H1 (cell line): Measurements from ENCODE around the gene KRIT1. TPM values are rescaled to one million over a fixed set of nuclear protein-coding genes. Genes with fewer than 3 reads are reported as not detected.

ENCODE experiments used
- CTCF ChIA-PET: fragments of 300-600 bp; sonication (Branson Sonifier 250); formaldehyde crosslinking; loops from one replicate; lab custom pipeline; 2021; ENCODE audit not compliant: partially characterized antibody; lab: Charles Lee
- POLR2A ChIA-PET: fragments of 300-600 bp; sonication (Branson Sonifier 250); formaldehyde crosslinking; loops from one replicate; lab custom pipeline; 2021; ENCODE audit warnings: inconsistent platforms; ENCODE audit not compliant: partially characterized antibody; lab: Charles Lee
- DNase-seq, 2 experiments: peaks; one replicate each; pipeline versions ENCODE4 v3.0.0 to v3.0.0-alpha.2; 2010 to 2022; ENCODE audit warnings: low spot score in 2 of 2, low read depth in 1 of 2, mixed read lengths in 1 of 2
- FAIRE-seq: peaks from 2 replicates; lab custom pipeline; 2011; peaks lifted over from hg19 to GRCh38; lab: Jason Lieb, UNC
- H2AFZ ChIP-seq: 2 replicates; pipeline ENCODE4 v1.8.1; 2012; ENCODE audit warnings: low read length, inconsistent platforms
- H2AK5ac ChIP-seq: 2 replicates; pipeline ENCODE4 v1.6.1; 2013; ENCODE audit warnings: low read depth, low read length
- H2BK120ac ChIP-seq: replicated peaks from 2 replicates; pipeline ENCODE3; 2013; ENCODE audit warnings: low read depth, low read length, inconsistent platforms
- H2BK12ac ChIP-seq: 2 replicates; pipeline ENCODE4 v1.6.1; 2013; ENCODE audit warnings: low read depth, low read length
- H2BK15ac ChIP-seq: 2 replicates; pipeline ENCODE4 v1.6.1; 2013; ENCODE audit warnings: low read length
- H2BK20ac ChIP-seq: 2 replicates; pipeline ENCODE4 v1.6.1; 2013; ENCODE audit warnings: low read length
- H2BK5ac ChIP-seq: 2 replicates; pipeline ENCODE4 v1.6.1; 2013; ENCODE audit warnings: low read depth, low read length
- H3K14ac ChIP-seq: 2 replicates; pipeline ENCODE4 v1.6.1; 2013; ENCODE audit warnings: inconsistent platforms; ENCODE audit not compliant: insufficient read length
- H3K18ac ChIP-seq: 2 replicates; pipeline ENCODE4 v1.6.1; 2013; ENCODE audit warnings: low read length; ENCODE audit errors: extremely low read depth
- H3K23ac ChIP-seq: 2 replicates; pipeline ENCODE4 v1.6.1; 2013; ENCODE audit warnings: inconsistent platforms; ENCODE audit not compliant: insufficient read length
- H3K23me2 ChIP-seq: 2 replicates; pipeline ENCODE4 v1.6.1; 2013; ENCODE audit warnings: low read depth, low read length
- H3K27ac ChIP-seq: 2 replicates; pipeline ENCODE4 v1.6.1; 2011; ENCODE audit warnings: low read depth, low read length, inconsistent platforms
- H3K27me3 ChIP-seq, 4 experiments: replicated peaks in 1 of 4; 1 replicate in 1 of 4; 2 replicates in 3 of 4; pipeline versions ENCODE4 v1.6.1 to v1.8.1; 2011 to 2013; ENCODE audit warnings: low read length in 3 of 4, mild to moderate bottlenecking in 3 of 4, inconsistent platforms in 2 of 4, mixed read lengths in 2 of 4, moderate library complexity in 1 of 4; ENCODE audit not compliant: control insufficient read depth in 3 of 4, insufficient read depth in 3 of 4; ENCODE audit errors: extremely low read depth in 1 of 4
- H3K36me3 ChIP-seq, 4 experiments: 2 replicates each; pipeline versions ENCODE4 v1.6.1 to v1.8.1; 2011 to 2013; ENCODE audit warnings: mild to moderate bottlenecking in 4 of 4, low read length in 3 of 4, moderate library complexity in 2 of 4, control low read depth in 1 of 4, inconsistent platforms in 1 of 4; ENCODE audit not compliant: insufficient read depth in 4 of 4, control insufficient read depth in 2 of 4
- H3K4ac ChIP-seq: replicated peaks from 2 replicates; pipeline ENCODE3; 2013; ENCODE audit warnings: low read length, low read depth, mixed read lengths, inconsistent platforms; ENCODE audit not compliant: insufficient read length
- H3K4me1 ChIP-seq, 4 experiments: replicated peaks in 1 of 4; 1 replicate in 1 of 4; 2 replicates in 3 of 4; pipeline versions ENCODE4 v1.6.1 to v1.8.1; 2011 to 2013; ENCODE audit warnings: low read length in 3 of 4, inconsistent platforms in 2 of 4, mixed read lengths in 1 of 4; ENCODE audit not compliant: insufficient read depth in 4 of 4, control insufficient read depth in 3 of 4
- H3K4me2 ChIP-seq, 2 experiments: 2 replicates each; pipeline versions ENCODE4 v1.6.1 to v1.8.1; 2011 to 2013; ENCODE audit warnings: low read depth in 2 of 2, low read length in 2 of 2, control low read depth in 1 of 2, inconsistent platforms in 1 of 2, mild to moderate bottlenecking in 1 of 2; ENCODE audit not compliant: insufficient read depth in 1 of 2
- H3K4me3 ChIP-seq, 4 experiments: fragments of 200-600, 300-600 bp in 1 of 4; sonication (generic), shearing (Covaris generic), sonication (Bioruptor Twin) in 1 of 4; 2 replicates each; pipeline versions ENCODE4 v1.5.1 to v1.8.1; 2011 to 2016; ENCODE audit warnings: low read length in 4 of 4, low read depth in 3 of 4, control low read depth in 2 of 4, inconsistent platforms in 2 of 4, mild to moderate bottlenecking in 2 of 4, mixed read lengths in 1 of 4, moderate library complexity in 1 of 4; ENCODE audit not compliant: insufficient read depth in 2 of 4; ENCODE audit errors: extremely low read depth in 1 of 4
- H3K56ac ChIP-seq: replicated peaks from 2 replicates; pipeline ENCODE3; 2013; ENCODE audit warnings: low read depth, mild to moderate bottlenecking, mixed read lengths, low read length, inconsistent platforms; ENCODE audit not compliant: insufficient read length
- H3K79me1 ChIP-seq: 2 replicates; pipeline ENCODE4 v1.6.1; 2013; ENCODE audit warnings: low read depth, low read length, control low read depth
- H3K79me2 ChIP-seq, 2 experiments: 2 replicates each; pipeline versions ENCODE4 v1.6.1 to v1.8.1; 2012 to 2013; ENCODE audit warnings: low read length in 2 of 2, mild to moderate bottlenecking in 2 of 2, inconsistent platforms in 1 of 2; ENCODE audit not compliant: insufficient read depth in 2 of 2, control insufficient read depth in 1 of 2
- H3K9ac ChIP-seq, 4 experiments: replicated peaks in 1 of 4; 1 replicate in 1 of 4; 2 replicates in 3 of 4; pipeline versions ENCODE4 v1.6.1 to v1.8.1; 2011 to 2013; ENCODE audit warnings: low read depth in 3 of 4, low read length in 3 of 4, control low read depth in 2 of 4, mild to moderate bottlenecking in 2 of 4, moderate library complexity in 2 of 4, inconsistent platforms in 1 of 4; ENCODE audit errors: extremely low read depth in 1 of 4
- H3K9me3 ChIP-seq, 2 experiments: 2 replicates each; pipeline versions ENCODE4 v1.6.1 to v1.8.1; 2012 to 2013; ENCODE audit warnings: mild to moderate bottlenecking in 2 of 2, moderate library complexity in 2 of 2, control low read depth in 1 of 2, inconsistent platforms in 1 of 2, low read depth in 1 of 2, low read length in 1 of 2, mixed read lengths in 1 of 2; ENCODE audit not compliant: insufficient read depth in 2 of 2
- H4K20me1 ChIP-seq, 2 experiments: replicated peaks in 1 of 2; 2 replicates each; pipeline versions ENCODE3 to v1.8.1; 2011 to 2013; ENCODE audit warnings: inconsistent platforms in 2 of 2, low read length in 2 of 2, mild to moderate bottlenecking in 1 of 2; ENCODE audit not compliant: insufficient read depth in 2 of 2, control insufficient read depth in 1 of 2
- H4K5ac ChIP-seq: 2 replicates; pipeline ENCODE4 v1.6.1; 2013; ENCODE audit warnings: low read length, low read depth, mixed read lengths, inconsistent platforms; ENCODE audit not compliant: insufficient read length
- H4K8ac ChIP-seq: 2 replicates; pipeline ENCODE4 v1.8.0; 2013; ENCODE audit warnings: mild to moderate bottlenecking, moderate library complexity, low read length, inconsistent platforms; ENCODE audit not compliant: insufficient read depth; ENCODE audit errors: extremely low read depth
- H4K91ac ChIP-seq: replicated peaks from 2 replicates; pipeline ENCODE3; 2013; ENCODE audit warnings: low read length, mixed read lengths, inconsistent platforms; ENCODE audit not compliant: insufficient read length
- EZH2 ChIP-seq: fragments of 200-600 bp; sonication (generic); IDR thresholded peaks from 2 replicates; pipeline ENCODE4 v1.7.1; 2012; ENCODE audit warnings: low read depth, mild to moderate bottlenecking, moderate library complexity, low read length, inconsistent platforms; ENCODE audit not compliant: severe bottlenecking
- KDM5A ChIP-seq: fragments of 200-600 bp; IDR thresholded peaks from 2 replicates; pipeline ENCODE4 v1.7.1; 2012; ENCODE audit warnings: mild to moderate bottlenecking, low read length, inconsistent platforms, mixed read lengths
- NANOG ChIP-seq: IDR thresholded peaks from 2 replicates; pipeline ENCODE4 v1.6.1; 2011; ENCODE audit warnings: low read length, low read depth, mild to moderate bottlenecking, inconsistent platforms; ENCODE audit not compliant: insufficient read depth, poor library complexity, severe bottlenecking
- POLR2A ChIP-seq, 2 experiments: IDR thresholded peaks; 1 replicate in 1 of 2; 2 replicates in 1 of 2; pipeline ENCODE4 v1.6.1; 2011; ENCODE audit warnings: low read depth in 2 of 2, low read length in 2 of 2, mild to moderate bottlenecking in 2 of 2; ENCODE audit errors: control extremely low read depth in 1 of 2
- SIN3A ChIP-seq, 2 experiments: IDR thresholded peaks in 1 of 2; conservative IDR thresholded peaks in 1 of 2; 2 replicates each; pipeline ENCODE4 v1.6.1; 2011 to 2012; ENCODE audit warnings: low read length in 2 of 2, improper control_type of control experiment in 1 of 2, low read depth in 1 of 2, mild to moderate bottlenecking in 1 of 2
- SP4 ChIP-seq: IDR thresholded peaks from 2 replicates; pipeline ENCODE4 v1.6.1; 2012; ENCODE audit warnings: low read length, inconsistent platforms
- TBP ChIP-seq: IDR thresholded peaks from 2 replicates; pipeline ENCODE4 v1.6.1; 2011; ENCODE audit warnings: low read depth, low read length, improper control_type of control experiment
- WGBS, 2 experiments: shearing (Covaris generic) in 1 of 2; methylation state at CpG; one replicate each; pipeline versions ENCODE4 v1.1.6 to v1.1.7; 2013 to 2015; ENCODE audit warnings: low lambda C conversion rate in 2 of 2, mixed read lengths in 2 of 2, inconsistent platforms in 1 of 2, low coverage in 1 of 2, missing lambda C conversion rate in 1 of 2; ENCODE audit not compliant: insufficient replicate concordance in 2 of 2, insufficient coverage in 1 of 2, insufficient read length in 1 of 2; ENCODE audit errors: extremely low coverage in 1 of 2, missing lambda C conversion rate in 1 of 2; 5-methylcytosine and 5-hydroxymethylcytosine counted together
- polyA plus RNA-seq, 7 experiments: library from polyadenylated mRNA; depleted of rRNA in 3 of 7; stranded (reverse) in 5 of 7; unstranded in 2 of 7; fragments of >200 nt in 5 of 7; fragments of 200-250 nt in 2 of 7; gene quantifications; 1 replicate in 5 of 7; 2 replicates in 1 of 7; 4 replicates in 1 of 7; pipeline versions ENCODE4 v1.2.1 to v1.2.3, GENCODE V29; 2011 to 2013; ENCODE audit warnings: missing spikeins in 2 of 7, mixed read lengths in 2 of 7
- total RNA-seq: library from RNA; stranded (reverse); fragmentation: NEBNext Ultra II Directional; extraction: Animal tissue kit (Norgen Biotek cat#: 25700); gene quantifications from 2 replicates; pipeline ENCODE4 v1.2.1, GENCODE V29; 2021
- TF ChIP-seq, protein P1 (sequence below), 3 experiments: IDR thresholded peaks; 1 replicate in 2 of 3; 2 replicates in 1 of 3; pipeline versions ENCODE4 v1.5.1 to v1.6.1; 2011; ENCODE audit warnings: low read length in 3 of 3, mild to moderate bottlenecking in 3 of 3, inconsistent platforms in 2 of 3, low read depth in 1 of 3, moderate library complexity in 1 of 3; ENCODE audit not compliant: insufficient read depth in 1 of 3; ENCODE audit errors: control extremely low read depth in 1 of 3
- TF ChIP-seq, protein P2 (sequence below): IDR thresholded peaks from 2 replicates; pipeline ENCODE4 v1.6.1; 2012; ENCODE audit warnings: inconsistent platforms

Gene KRIT1
- total and polyA plus RNA-seq, 2 of the 8 experiments (the other 6 are each of a cell fraction or from before 2014, with no cell fraction given), result 14.3 to 28.8 TPM

DNA sequence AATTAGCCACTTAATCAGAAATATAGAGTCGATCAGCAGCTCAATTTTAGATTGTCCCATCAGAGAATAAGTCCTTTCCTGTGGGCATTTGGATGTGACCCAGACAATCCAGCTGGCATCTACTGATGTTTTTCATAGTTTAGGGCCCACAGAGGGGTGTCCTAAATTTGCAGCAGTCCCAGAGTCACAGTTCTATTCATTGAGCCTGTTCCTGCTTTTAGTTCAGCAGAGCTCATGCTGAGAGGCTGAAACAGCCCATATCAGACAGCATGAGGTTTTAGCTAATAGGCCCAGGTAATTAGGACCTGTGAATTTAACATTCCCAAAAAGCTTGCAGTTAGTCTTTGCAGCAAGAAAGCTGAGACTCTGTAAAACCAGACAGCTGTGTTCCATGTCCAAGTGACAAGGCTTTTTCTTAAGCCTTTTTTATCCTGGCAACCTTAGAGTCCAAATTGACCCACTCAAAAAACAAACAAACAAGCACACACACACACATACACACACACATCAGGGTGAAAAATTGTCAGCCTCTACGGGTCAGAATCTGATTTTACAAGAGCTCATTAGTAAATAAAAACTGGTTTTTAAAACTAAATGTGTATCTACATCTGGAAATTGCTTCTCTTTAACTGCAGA is 33.8 kb upstream of the KRIT1 start:
- Histone ChIP-seq H2BK5ac (no peak overlapping the region), H3K23ac (no peak overlapping the region), H3K56ac (no peak overlapping the region), H4K91ac (no peak overlapping the region), H2BK15ac (no peak overlapping the region), H3K27me3 (no peaks in the 10 kb centered on the region), H2AFZ (no peak overlapping the region), H2BK20ac (no peak overlapping the region), H3K27ac (peak overlapping the region; percentile 11; the same call in 1 of the 2 replicates), H3K36me3 (no peaks in the 10 kb centered on the region), H3K18ac (no peak overlapping the region), H3K23me2 (no peaks in the 10 kb centered on the region), H3K4me3 (no peak overlapping the region), H3K79me1 (peaks cover 5% of the 10 kb centered on the region; the same call in 1 of the 2 replicates), H3K9ac (no peak overlapping the region), H3K14ac (no peak overlapping the region), H2BK120ac (no peak overlapping the region), H3K9me3 (no peaks in the 10 kb centered on the region), H3K79me2 (peaks cover 6 to 61% of the 10 kb centered on the region in 2 experiments; a peak in 3 of 4 replicates), H3K4ac (no peak overlapping the region), H3K4me1 (peaks cover 4 to 10% (median 6%) of the 10 kb centered on the region in 4 experiments), H4K8ac (no peak overlapping the region), H2AK5ac (no peak overlapping the region), H3K4me2 (peak overlapping the region in 1 of 2 experiments; percentile 49; a peak in 3 of 4 replicates), H4K5ac (no peak overlapping the region), H4K20me1 (peaks cover 0 to 8% of the 10 kb centered on the region in 2 experiments), H2BK12ac (no peak overlapping the region)
- ChIA-PET POLR2A (interaction anchor here (1.0 to 1.1 kb wide), 2 partner anchors 14 to 100 kb away, joined by 3 to 5 read pairs; partner anchors contain the start of gene LRRD1), CTCF (interaction anchor here (1.1 to 1.9 kb wide), 4 partner anchors 14 to 146 kb away, joined by 4 to 5 read pairs (median 4); no protein-coding TSS in a partner anchor)
- WGBS, 2 experiments, result 97% methylated on average over 2 of the region's 2 CpGs; no CpG with 5 or more reads in 1 of the 2 experiments
- FAIRE-seq (no peak), DNase-seq (no peak)
- TF ChIP-seq EZH2, result no peak
- no peak for TF ChIP-seq POLR2A (IDR thresholded peaks at IDR 0.05; ENCODE audit: control extremely low read depth in 1 of 2, low read depth in 2 of 2, low read length in 2 of 2)
- TF ChIP-seq TBP, result no peak
- TF ChIP-seq NANOG, result no peak
- TF ChIP-seq SIN3A (conservative IDR thresholded peaks at IDR 0.05 in 1 of 2, IDR thresholded peaks at IDR 0.05 in 1 of 2; ENCODE audit: low read depth in 1 of 2, low read length in 2 of 2), result no peak
- TF ChIP-seq KDM5A, result no peak
- TF ChIP-seq SP4, result no peak
- TF ChIP-seq, protein P1, sequence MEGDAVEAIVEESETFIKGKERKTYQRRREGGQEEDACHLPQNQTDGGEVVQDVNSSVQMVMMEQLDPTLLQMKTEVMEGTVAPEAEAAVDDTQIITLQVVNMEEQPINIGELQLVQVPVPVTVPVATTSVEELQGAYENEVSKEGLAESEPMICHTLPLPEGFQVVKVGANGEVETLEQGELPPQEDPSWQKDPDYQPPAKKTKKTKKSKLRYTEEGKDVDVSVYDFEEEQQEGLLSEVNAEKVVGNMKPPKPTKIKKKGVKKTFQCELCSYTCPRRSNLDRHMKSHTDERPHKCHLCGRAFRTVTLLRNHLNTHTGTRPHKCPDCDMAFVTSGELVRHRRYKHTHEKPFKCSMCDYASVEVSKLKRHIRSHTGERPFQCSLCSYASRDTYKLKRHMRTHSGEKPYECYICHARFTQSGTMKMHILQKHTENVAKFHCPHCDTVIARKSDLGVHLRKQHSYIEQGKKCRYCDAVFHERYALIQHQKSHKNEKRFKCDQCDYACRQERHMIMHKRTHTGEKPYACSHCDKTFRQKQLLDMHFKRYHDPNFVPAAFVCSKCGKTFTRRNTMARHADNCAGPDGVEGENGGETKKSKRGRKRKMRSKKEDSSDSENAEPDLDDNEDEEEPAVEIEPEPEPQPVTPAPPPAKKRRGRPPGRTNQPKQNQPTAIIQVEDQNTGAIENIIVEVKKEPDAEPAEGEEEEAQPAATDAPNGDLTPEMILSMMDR (IDR thresholded peaks at IDR 0.05; ENCODE audit: control extremely low read depth in 1 of 3, insufficient read depth in 1 of 3, low read depth in 1 of 3, low read length in 3 of 3), result no peak
- TF ChIP-seq, protein P2, sequence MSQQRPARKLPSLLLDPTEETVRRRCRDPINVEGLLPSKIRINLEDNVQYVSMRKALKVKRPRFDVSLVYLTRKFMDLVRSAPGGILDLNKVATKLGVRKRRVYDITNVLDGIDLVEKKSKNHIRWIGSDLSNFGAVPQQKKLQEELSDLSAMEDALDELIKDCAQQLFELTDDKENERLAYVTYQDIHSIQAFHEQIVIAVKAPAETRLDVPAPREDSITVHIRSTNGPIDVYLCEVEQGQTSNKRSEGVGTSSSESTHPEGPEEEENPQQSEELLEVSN, result no peak
